CD4-positive, alpha-beta T cell treated with Interleukin-12 subunit alpha and Interleukin-12 subunit beta, for 1 hour (primary cell): ENCODE measurements around the gene ECHS1.
"Not testable (repeated sequence)": the region's sequence is repeated elsewhere in the genome, so short reads cannot be mapped to it uniquely, and the experiment has no call there.

Experiments used
- DNase-seq: peaks from one replicate; pipeline ENCODE4 v3.0.0-alpha.2; 2020

Gene ECHS1

DNA sequence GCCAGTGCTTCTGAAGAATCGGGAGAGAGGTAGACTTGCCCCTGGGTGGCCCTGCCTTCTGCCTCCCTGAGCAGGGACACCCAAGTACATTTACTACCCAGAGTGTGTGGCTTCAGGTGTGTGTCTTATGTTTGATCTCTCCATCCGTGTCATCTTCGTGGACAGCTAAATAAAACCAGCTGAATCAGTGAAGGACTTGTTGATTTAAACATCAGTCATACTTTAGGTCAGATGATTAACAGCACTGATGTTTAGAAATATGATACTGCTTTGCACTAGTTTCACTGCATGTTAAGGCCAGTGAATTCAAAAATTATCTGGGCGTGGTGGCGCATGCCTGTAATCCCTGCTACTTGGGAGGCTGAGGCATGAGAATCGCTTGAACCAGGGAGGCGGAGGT is 24.8 kb upstream of the ECHS1 start:
- DNase-seq: no peak

DNA sequence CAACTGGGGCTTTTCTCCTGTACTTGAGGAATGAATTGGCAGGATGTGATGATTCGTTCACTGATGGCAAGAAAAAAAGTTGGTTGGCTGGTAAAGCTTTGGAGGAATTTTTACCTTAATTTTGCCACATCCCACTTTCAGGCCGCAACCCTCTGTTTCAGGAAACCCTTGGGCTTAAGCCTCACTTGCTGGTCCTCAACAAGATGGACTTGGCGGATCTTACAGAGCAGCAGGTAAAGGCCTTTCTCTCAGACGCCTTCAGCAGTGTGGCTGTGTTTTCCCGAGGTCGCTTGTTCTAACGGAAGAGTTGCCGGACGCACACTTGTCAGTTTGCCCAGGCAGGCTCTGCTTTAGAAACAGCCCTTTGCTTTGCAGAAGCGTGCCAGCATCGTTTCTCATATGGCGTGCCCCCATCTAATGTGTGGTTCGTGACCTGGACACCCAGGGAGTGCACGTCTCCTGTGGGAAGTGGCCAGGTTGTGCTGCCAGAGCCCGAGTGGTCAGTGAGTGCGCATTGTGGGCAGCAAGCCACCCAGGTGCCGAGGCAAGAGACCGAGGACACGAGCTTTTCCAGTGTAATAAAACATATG is 23.0 kb upstream of the ECHS1 start:
- DNase-seq: no peak

- DNase-seq: no peak
Measured at GRCh38 chr10:133394801-133395221, 21.7 kb upstream of the ECHS1 start.

DNA sequence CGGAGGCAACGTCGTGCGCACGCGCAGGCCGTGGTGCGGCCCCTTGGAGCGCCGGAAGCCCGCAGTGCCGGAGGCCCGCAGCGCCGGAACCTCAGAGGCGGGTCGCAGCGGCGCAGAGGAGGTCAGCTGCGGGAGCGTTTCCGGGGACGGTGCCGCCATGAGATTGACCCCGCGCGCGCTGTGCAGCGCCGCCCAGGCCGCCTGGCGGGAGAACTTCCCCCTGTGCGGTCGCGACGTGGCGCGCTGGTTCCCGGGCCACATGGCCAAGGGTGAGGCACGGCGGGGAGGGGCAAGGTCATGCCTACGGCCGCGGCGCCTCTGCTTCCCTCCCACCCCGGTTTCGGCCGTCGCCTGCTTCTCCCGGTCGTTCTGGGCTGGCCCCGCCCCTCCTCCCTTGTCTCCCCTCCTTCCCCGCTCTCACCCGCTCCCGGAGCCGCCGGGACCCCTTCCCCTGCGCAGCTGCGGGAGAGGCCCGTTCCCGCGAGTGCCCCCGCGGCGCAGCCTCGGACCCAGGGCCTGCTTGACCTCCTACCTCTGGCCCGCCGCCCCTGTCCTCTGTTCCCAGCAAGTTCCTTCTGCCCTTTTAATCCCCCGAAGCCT is 21.0 kb upstream of the ECHS1 start, which contains the start of gene MTG1:
TSS of gene MTG1 (plus strand) at position 94 of the 600 bp plus-strand sequence. CDS start at position 158, 64 bp downstream.
- DNase-seq: peak; percentile 94

DNA sequence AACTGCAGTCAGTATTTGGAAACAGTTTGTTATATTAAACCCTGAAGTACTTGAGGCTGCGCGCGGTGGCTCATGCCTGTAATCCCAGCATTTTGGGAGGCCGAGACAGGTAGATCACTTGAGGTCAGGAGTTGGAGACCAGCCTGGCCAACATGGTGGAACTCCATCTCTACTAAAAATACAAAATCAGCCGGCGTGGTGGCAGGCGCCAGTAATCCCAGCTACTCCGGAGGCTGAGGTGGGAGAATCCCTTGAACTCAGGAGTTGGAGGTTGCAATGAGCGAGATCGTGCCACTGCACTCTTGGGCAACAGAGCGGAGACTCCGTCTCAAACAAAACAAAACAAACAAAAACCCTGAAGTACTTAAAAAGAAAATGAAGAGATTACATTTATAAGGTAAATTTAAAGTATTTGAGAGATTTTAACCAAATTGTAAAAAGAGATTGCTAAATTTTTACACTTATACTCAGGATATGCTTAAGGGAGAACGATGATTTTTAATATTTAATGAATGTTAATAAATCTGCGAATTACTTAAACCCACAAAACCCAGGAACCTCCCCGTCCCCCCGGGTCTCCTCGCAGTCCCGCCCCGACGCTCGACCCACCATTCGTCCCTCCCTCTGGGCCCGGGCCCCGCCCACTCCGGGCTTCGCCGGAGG is 20.4 kb upstream of the ECHS1 start:
- no peak for DNase-seq

GRCh38 chr10:133391761-133392518 is 18.8 kb upstream of the ECHS1 start:
- peak; percentile 28 for DNase-seq

- no peak for DNase-seq
Measured at GRCh38 chr10:133391249-133391635, 18.1 kb upstream of the ECHS1 start.

DNA sequence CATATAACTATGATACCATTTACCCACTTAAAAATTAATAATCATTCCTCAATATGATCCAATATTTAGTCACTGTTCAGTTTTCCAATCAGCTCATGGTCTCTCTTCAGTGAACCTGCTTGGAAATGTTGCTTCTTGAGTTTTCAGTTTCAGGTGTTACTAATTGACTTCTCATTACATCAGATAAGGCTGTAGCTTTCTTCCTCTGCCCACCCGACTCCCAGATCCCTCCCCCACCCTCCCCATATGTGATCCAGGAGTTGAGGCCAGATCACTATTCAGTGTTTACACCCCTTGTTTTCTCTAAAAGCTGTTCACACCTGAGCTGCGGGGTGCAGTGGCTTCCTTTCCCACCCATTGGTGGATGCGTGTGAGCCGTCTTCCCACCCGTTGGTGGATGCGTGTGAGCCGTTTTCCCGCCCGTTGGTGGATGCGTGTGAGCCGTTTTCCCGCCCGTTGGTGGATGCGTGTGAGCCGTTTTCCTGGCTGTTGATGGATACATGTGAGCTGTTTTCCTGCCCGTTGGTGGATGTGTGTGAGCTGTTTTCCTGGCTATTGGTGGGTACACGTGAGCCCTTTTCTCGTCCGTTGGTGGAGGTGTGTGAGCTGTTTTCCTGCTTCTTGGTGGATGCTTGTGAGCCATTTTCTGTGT is 17.6 kb upstream of the ECHS1 start:
- no peak for DNase-seq

- peak; percentile 50 for DNase-seq
Measured at GRCh38 chr10:133388973-133389818, 16.0 kb upstream of the ECHS1 start.

GRCh38 chr10:133388236-133388972 is 15.2 kb upstream of the ECHS1 start:
- DNase-seq: no peak

- not testable (repeated sequence) for DNase-seq
Measured at GRCh38 chr10:133386951-133387350, 13.8 kb upstream of the ECHS1 start.

GRCh38 chr10:133385214-133385613 is 12.1 kb upstream of the ECHS1 start:
- no peak for DNase-seq

DNA sequence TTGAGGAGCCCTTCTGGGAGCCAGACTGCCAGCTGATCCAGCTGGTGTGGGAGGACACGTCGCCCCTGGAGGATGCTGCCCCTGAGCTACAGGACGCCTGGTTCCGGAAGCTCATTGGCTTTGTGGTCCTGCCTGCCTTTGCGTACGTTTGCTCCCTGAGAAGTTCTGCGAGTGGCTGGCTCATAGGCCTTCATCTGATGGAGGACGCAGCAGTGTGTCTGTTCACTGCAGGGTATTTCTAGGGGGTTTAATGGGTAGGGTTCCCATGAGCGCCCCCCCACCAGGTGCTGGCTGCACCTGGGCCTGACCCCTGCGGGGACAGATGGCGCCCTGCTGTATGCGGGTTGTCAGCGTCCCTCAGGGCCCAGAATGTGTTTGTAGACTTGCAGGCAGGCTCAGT is 10.9 kb upstream of the ECHS1 start:
- DNase-seq: no peak

- no peak for DNase-seq
Measured at GRCh38 chr10:133383551-133383950, 10.4 kb upstream of the ECHS1 start.

- DNase-seq: no peak
Measured at GRCh38 chr10:133381036-133381435, 7.9 kb upstream of the ECHS1 start.

DNA sequence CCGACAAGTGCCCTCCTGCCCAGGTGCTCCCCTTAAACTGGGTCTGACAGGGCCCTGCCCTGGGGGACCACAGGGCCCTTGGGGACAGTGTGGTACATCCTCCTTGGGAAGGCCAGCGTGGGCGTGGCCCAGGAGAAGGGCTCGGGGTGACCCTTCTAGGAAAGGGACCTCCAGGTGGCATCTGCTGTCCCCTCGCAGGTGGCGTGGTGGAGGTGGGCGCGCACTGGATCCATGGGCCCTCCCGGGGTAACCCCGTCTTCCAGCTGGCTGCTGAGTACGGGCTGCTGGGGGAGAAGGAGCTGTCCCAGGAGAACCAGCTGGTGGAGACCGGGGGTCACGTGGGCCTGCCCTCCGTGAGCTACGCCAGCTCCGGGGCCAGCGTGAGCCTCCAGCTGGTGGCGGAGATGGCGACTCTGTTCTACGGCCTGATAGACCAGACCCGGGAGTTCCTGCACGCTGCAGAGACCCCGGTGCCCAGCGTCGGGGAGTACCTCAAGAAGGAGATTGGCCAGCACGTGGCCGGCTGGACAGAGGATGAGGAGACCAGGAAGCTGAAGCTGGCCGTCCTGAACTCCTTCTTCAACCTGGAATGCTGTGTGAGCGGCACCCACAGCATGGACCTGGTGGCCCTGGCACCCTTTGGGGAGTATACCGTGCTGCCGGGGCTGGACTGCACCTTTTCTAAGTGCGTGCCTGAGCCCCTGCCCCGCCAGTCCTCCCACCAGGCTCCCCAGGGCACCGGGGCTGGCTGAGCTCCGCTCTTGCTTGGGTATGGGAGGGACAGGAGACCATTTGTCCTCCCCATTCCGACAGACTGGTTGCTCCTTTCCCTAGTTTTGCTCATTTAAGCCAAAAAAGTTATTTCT is 6.9 kb upstream of the ECHS1 start:
- no peak for DNase-seq

DNA sequence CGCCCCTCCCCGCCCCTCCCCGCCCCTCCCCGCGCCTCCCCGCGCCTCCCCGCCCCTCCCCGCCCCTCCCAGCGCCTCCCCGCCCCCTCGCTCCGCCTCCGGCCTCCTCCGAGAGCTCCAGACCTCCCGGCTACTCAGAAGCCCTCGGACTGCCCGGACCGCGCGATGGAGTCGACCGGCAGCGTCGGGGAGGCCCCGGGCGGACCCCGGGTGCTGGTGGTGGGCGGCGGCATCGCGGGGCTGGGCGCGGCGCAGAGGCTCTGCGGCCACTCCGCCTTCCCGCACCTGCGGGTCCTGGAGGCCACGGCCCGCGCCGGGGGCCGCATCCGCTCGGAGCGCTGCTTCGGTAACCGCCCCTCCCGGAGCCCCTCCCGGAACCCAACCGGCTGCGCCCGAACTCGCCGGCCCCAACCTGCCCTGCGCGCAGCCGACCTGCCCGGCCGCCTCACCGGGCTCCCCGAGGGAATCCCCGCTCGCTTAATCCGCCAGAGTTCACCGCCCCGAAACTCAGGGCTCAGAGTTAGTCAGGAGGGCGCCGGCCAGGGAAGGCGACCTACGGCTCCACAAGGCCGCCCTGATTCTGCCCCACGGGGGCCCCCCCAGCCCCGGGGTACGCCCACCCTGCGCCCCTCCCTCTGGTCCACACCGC is 6.1 kb upstream of the ECHS1 start, which contains the start of gene PAOX:
TSS of gene PAOX (plus strand) at position 111 of the 649 bp plus-strand sequence. CDS start at position 166, 55 bp downstream.
- peak; percentile 73 for DNase-seq

DNA sequence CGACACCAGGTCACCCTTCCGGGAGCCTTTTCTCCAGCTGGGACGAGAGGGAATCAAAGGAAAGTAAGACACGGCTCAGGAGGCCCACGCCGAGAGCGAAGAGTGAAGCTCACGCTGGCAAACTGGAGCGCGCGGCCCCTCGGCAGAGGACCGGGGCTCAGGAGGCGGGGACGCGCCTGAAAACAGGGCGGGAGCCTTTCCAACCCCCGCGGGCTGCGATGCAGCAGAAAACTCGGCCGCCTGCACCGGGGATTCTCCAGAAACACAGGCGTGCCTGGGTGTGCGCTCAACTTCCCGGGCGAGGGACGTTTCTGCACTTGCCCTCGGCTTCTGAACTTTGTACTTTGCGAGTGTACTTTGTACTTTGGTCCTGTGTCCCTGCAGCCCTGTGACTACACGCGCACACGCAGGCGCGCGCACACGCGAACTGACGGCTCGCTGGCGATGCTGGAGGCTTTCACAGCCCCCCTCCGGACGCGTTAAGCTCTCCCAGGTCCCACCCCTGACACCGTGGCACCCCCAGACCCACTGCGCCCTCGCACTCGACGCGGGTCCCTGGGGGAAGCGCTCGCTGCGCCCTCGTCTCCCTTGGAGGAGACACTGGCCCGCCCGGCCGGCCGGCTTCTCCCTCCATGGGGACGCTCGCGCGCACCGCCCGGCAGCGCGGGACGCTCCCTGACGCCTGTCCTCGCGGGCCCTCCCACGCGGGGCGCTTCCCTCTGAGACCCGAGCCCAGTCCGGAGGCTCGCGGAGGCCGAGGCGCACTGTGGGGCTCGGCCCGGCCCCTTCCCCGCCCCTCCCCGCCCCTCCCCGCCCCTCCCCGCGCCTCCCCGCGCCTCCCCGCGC is 5.3 kb upstream of the ECHS1 start:
- DNase-seq: peak; percentile 60

GRCh38 chr10:133377818-133378250 is 4.7 kb upstream of the ECHS1 start:
- no peak for DNase-seq
